ENCODE measurements around the gene PRPH2.
"Not testable (repeated sequence)": the region's sequence is repeated elsewhere in the genome, so short reads cannot be mapped to it uniquely, and the experiment has no call there.

Gene PRPH2

DNA sequence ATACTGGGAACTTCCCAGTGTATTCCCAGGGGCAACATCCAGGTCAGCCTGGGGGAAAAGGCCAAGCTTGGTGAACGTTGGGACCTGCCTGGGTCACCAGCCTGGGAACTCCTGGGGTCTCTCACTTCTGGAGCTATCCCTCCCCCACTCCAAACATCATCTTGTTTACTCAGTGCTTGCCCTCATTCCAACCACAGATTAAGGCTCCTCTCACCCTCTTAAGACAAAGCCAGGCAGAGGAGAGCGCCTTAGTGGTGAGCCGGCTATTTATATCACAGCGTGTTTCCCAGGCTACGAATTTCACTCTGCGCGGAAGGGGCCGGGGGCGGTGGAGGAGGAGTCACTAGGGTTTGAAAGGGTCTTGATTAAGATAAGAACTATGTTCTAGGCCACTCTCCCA, 12.1 kb downstream of the PRPH2 start:
- TF ChIP-seq, protein P1, sequence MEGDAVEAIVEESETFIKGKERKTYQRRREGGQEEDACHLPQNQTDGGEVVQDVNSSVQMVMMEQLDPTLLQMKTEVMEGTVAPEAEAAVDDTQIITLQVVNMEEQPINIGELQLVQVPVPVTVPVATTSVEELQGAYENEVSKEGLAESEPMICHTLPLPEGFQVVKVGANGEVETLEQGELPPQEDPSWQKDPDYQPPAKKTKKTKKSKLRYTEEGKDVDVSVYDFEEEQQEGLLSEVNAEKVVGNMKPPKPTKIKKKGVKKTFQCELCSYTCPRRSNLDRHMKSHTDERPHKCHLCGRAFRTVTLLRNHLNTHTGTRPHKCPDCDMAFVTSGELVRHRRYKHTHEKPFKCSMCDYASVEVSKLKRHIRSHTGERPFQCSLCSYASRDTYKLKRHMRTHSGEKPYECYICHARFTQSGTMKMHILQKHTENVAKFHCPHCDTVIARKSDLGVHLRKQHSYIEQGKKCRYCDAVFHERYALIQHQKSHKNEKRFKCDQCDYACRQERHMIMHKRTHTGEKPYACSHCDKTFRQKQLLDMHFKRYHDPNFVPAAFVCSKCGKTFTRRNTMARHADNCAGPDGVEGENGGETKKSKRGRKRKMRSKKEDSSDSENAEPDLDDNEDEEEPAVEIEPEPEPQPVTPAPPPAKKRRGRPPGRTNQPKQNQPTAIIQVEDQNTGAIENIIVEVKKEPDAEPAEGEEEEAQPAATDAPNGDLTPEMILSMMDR (IDR thresholded peaks at IDR 0.05; ENCODE audit: unreplicated experiment in 3 of 3): no peak
- Mint-ChIP-seq H3K27ac (no peak overlapping the region), H3K27me3 (ENCODE audit: low read depth) (no peaks in the 10 kb centered on the region), H3K9me3 (peaks cover 13% of the 10 kb centered on the region), H3K36me3 (ENCODE audit: low read depth) (no peaks in the 10 kb centered on the region), H3K4me1 (peaks cover 7% of the 10 kb centered on the region), H3K4me3 (no peak overlapping the region)

DNA sequence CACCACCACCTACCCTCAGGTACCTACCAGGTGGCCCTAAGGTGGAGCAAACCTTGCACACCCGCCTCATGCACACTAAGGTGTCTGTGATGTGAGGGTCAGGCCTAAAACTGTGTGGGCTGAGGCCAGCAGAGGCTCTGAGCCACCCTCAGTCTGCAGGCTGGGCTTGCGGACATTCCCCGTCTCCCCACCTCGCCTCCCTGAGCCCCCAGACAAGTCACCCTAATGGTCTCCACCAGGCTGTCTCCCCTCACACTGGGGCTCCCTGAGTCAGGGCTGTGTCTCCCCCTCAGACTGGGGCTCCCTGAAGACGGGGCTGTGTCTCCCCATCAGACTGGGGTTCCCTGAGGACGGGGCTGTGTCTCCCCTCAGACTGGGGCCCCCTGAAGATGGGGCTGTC, 12.5 kb downstream of the PRPH2 start:
- Mint-ChIP-seq H3K36me3 (ENCODE audit: low read depth) (no peaks in the 10 kb centered on the region), H3K27me3 (ENCODE audit: low read depth) (no peaks in the 10 kb centered on the region), H3K27ac (no peak overlapping the region), H3K4me1 (peaks cover 7% of the 10 kb centered on the region), H3K4me3 (no peak overlapping the region), H3K9me3 (peaks cover 13% of the 10 kb centered on the region)
- TF ChIP-seq, protein P1 (IDR thresholded peaks at IDR 0.05; ENCODE audit: unreplicated experiment in 3 of 3): no peak

DNA sequence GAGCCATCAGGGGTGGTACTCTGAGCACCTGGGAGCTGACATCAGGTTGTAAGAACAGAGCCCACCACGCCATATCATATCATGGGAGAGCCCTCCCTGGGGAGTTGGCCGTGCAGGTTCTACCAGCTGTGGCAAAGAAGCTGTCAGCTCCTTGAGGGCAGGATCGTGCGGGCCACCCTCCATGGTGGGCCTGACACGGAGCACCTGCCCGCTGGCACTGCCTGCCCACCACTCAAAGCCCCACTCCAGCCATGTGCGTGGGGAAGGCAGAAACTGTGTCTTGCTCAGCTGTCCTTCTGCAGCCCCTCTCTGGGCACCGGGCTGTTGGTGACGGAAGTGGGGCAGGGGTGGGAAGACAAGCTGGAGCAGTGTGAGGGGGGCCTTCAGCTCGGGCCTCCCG, 14.3 kb downstream of the PRPH2 start:
- peaks cover 13% of the 10 kb centered on the region for H3K4me1 Mint-ChIP-seq
- TF ChIP-seq, protein P1 (IDR thresholded peaks at IDR 0.05; ENCODE audit: unreplicated experiment in 3 of 3): no peak
- H3K9me3 Mint-ChIP-seq: peaks cover 13% of the 10 kb centered on the region
- no peaks in the 10 kb centered on the region for H3K36me3 Mint-ChIP-seq (ENCODE audit: low read depth)
- no peak overlapping the region for H3K27ac Mint-ChIP-seq
- H3K4me3 Mint-ChIP-seq: no peak overlapping the region
- no peaks in the 10 kb centered on the region for H3K27me3 Mint-ChIP-seq (ENCODE audit: low read depth)

DNA sequence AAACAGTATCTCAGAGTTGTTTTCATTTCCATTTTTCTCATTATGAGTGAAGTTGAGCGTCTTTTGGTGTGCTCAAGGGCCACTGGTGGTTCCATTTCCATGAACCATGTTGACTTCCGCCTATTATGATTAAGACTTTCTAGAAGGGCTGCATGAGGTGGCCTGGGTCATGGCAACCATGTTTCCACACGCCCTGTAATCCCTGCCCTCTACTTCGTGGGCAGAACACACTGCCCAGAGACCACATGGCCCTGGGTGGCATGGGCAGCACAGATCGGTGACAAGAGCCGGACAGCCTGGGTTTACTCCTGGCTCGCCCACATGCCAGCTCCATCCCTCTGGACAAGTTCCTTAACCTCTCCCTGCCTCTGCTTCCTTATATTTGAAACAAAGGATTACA, 14.8 kb downstream of the PRPH2 start:
- peaks cover 13% of the 10 kb centered on the region for H3K9me3 Mint-ChIP-seq
- H3K27me3 Mint-ChIP-seq (ENCODE audit: low read depth): no peaks in the 10 kb centered on the region
- no peaks in the 10 kb centered on the region for H3K36me3 Mint-ChIP-seq (ENCODE audit: low read depth)
- TF ChIP-seq, protein P1 (IDR thresholded peaks at IDR 0.05; ENCODE audit: unreplicated experiment in 3 of 3): no peak
- H3K4me3 Mint-ChIP-seq: no peak overlapping the region
- peaks cover 13% of the 10 kb centered on the region for H3K4me1 Mint-ChIP-seq
- H3K27ac Mint-ChIP-seq: no peak overlapping the region

DNA sequence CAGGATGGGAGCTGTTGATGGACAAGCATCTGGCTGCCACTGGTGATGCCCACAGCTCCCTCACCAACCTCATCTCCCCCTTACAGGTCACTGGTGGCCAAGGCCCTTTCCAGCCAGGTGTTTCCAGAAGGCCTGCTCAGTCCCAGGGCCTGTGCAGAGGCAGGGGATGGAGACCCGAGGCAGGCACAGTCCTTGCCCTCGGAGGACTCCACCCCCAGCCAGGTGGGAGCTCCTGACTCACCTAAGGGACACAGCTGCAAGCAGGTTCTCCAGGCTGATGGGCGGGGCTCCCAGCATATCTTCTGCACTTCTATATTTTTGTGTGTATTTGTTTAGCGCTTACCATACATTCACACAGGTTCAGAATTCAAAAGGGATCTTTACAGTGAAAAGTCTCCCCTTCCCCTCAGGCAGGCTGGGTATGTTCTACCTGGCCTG, 17.4 kb downstream of the PRPH2 start:
- Mint-ChIP-seq H3K4me3 (no peak overlapping the region), H3K36me3 (ENCODE audit: low read depth) (peaks cover 6% of the 10 kb centered on the region), H3K27ac (no peak overlapping the region), H3K4me1 (peaks cover 6% of the 10 kb centered on the region), H3K27me3 (ENCODE audit: low read depth) (no peaks in the 10 kb centered on the region), H3K9me3 (no peaks in the 10 kb centered on the region)
- TF ChIP-seq, protein P1 (IDR thresholded peaks at IDR 0.05; ENCODE audit: unreplicated experiment in 3 of 3): no peak

DNA sequence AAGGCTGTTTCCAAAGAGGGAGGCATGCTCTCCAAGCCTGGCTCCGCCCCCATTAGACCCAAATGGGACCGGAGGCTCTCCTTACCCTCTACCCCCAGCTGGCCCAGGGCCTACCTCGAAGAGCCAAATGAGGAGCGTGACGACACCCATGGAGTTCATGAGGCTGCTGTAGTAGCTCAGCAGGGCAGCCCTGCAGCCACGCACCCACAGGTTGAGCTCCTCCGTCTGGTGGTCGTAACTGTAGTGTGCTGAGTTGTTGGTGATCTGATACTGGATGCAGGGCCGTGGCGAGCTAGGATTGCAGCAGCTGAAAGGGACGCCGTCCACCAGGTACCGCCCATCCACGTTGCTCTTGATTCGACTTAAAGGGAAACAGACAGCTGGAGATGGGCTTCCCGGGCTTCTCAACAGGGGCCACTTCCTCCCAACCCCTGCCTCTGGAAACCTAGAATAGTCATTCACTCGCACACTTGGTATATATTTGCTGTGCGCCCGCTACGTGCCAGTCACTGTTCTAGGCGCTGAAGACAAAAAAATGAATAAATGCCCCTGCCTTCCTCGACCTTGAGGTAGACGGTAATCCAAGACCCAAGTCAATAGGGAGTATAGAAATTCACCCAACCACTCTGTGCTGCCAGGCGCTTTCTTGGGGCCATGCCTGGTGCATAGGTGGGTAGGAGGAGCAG, 18.0 kb downstream of the PRPH2 start:
- peaks cover 6% of the 10 kb centered on the region for H3K36me3 Mint-ChIP-seq (ENCODE audit: low read depth)
- peaks cover 6% of the 10 kb centered on the region for H3K4me1 Mint-ChIP-seq
- H3K27me3 Mint-ChIP-seq (ENCODE audit: low read depth): no peaks in the 10 kb centered on the region
- H3K27ac Mint-ChIP-seq: peak overlapping the region; percentile 27 to 50 (median 33)
- no peaks in the 10 kb centered on the region for H3K9me3 Mint-ChIP-seq
- TF ChIP-seq, protein P1 (IDR thresholded peaks at IDR 0.05; ENCODE audit: unreplicated experiment in 3 of 3): no peak
- peak overlapping the region; percentile 28 to 80 (median 57) for H3K4me3 Mint-ChIP-seq

DNA sequence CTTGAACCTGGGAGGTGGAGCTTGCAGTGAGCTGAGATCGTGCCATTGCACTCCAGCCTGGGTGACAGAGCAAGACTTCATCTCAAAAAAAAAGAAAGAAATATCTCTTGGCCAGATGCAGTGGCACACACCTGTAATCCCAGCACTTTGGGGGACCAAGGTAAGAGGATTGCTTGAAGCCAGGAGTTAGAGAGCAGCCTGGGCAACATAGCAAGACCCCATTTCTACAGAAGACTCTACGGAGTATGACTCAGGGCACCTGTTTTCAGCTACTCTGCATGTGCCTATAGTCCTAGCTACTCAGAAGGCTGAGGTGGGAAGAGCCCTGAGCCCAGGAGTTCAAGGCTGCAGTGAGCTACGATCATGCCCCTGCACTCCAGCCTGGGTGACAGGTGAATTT, 19.6 kb downstream of the PRPH2 start:
- not testable (repeated sequence) for H3K4me1 Mint-ChIP-seq; H3K4me3 Mint-ChIP-seq; H3K36me3 Mint-ChIP-seq (ENCODE audit: low read depth); H3K27me3 Mint-ChIP-seq (ENCODE audit: low read depth); H3K9me3 Mint-ChIP-seq; H3K27ac Mint-ChIP-seq
